H1 (cell line): ENCODE data around the gene MREG. TPM values are rescaled to one million over a fixed set of nuclear protein-coding genes. Genes with fewer than 3 reads are reported as not detected.

Source experiments
- CTCF ChIA-PET: fragments of 300-600 bp; sonication (Branson Sonifier 250); formaldehyde crosslinking; loops from one replicate; lab custom pipeline; 2021; ENCODE audit not compliant: partially characterized antibody; lab: Charles Lee
- POLR2A ChIA-PET: fragments of 300-600 bp; sonication (Branson Sonifier 250); formaldehyde crosslinking; loops from one replicate; lab custom pipeline; 2021; ENCODE audit warnings: inconsistent platforms; ENCODE audit not compliant: partially characterized antibody; lab: Charles Lee
- DNase-seq, 2 experiments: peaks; one replicate each; pipeline versions ENCODE4 v3.0.0 to v3.0.0-alpha.2; 2010 to 2022; ENCODE audit warnings: low spot score in 2 of 2, low read depth in 1 of 2, mixed read lengths in 1 of 2
- FAIRE-seq: peaks from 2 replicates; lab custom pipeline; 2011; peaks lifted over from hg19 to GRCh38; lab: Jason Lieb, UNC
- H2AFZ ChIP-seq: 2 replicates; pipeline ENCODE4 v1.8.1; 2012; ENCODE audit warnings: low read length, inconsistent platforms
- H2AK5ac ChIP-seq: 2 replicates; pipeline ENCODE4 v1.6.1; 2013; ENCODE audit warnings: low read depth, low read length
- H2BK120ac ChIP-seq: replicated peaks from 2 replicates; pipeline ENCODE3; 2013; ENCODE audit warnings: low read depth, low read length, inconsistent platforms
- H2BK12ac ChIP-seq: 2 replicates; pipeline ENCODE4 v1.6.1; 2013; ENCODE audit warnings: low read depth, low read length
- H2BK15ac ChIP-seq: 2 replicates; pipeline ENCODE4 v1.6.1; 2013; ENCODE audit warnings: low read length
- H2BK20ac ChIP-seq: 2 replicates; pipeline ENCODE4 v1.6.1; 2013; ENCODE audit warnings: low read length
- H2BK5ac ChIP-seq: 2 replicates; pipeline ENCODE4 v1.6.1; 2013; ENCODE audit warnings: low read depth, low read length
- H3K14ac ChIP-seq: 2 replicates; pipeline ENCODE4 v1.6.1; 2013; ENCODE audit warnings: inconsistent platforms; ENCODE audit not compliant: insufficient read length
- H3K18ac ChIP-seq: 2 replicates; pipeline ENCODE4 v1.6.1; 2013; ENCODE audit warnings: low read length; ENCODE audit errors: extremely low read depth
- H3K23ac ChIP-seq: 2 replicates; pipeline ENCODE4 v1.6.1; 2013; ENCODE audit warnings: inconsistent platforms; ENCODE audit not compliant: insufficient read length
- H3K23me2 ChIP-seq: 2 replicates; pipeline ENCODE4 v1.6.1; 2013; ENCODE audit warnings: low read depth, low read length
- H3K27ac ChIP-seq: 2 replicates; pipeline ENCODE4 v1.6.1; 2011; ENCODE audit warnings: low read depth, low read length, inconsistent platforms
- H3K27me3 ChIP-seq, 4 experiments: replicated peaks in 1 of 4; 1 replicate in 1 of 4; 2 replicates in 3 of 4; pipeline versions ENCODE4 v1.6.1 to v1.8.1; 2011 to 2013; ENCODE audit warnings: low read length in 3 of 4, mild to moderate bottlenecking in 3 of 4, inconsistent platforms in 2 of 4, mixed read lengths in 2 of 4, moderate library complexity in 1 of 4; ENCODE audit not compliant: control insufficient read depth in 3 of 4, insufficient read depth in 3 of 4; ENCODE audit errors: extremely low read depth in 1 of 4
- H3K36me3 ChIP-seq, 4 experiments: 2 replicates each; pipeline versions ENCODE4 v1.6.1 to v1.8.1; 2011 to 2013; ENCODE audit warnings: mild to moderate bottlenecking in 4 of 4, low read length in 3 of 4, moderate library complexity in 2 of 4, control low read depth in 1 of 4, inconsistent platforms in 1 of 4; ENCODE audit not compliant: insufficient read depth in 4 of 4, control insufficient read depth in 2 of 4
- H3K4ac ChIP-seq: replicated peaks from 2 replicates; pipeline ENCODE3; 2013; ENCODE audit warnings: low read length, low read depth, mixed read lengths, inconsistent platforms; ENCODE audit not compliant: insufficient read length
- H3K4me1 ChIP-seq, 4 experiments: replicated peaks in 1 of 4; 1 replicate in 1 of 4; 2 replicates in 3 of 4; pipeline versions ENCODE4 v1.6.1 to v1.8.1; 2011 to 2013; ENCODE audit warnings: low read length in 3 of 4, inconsistent platforms in 2 of 4, mixed read lengths in 1 of 4; ENCODE audit not compliant: insufficient read depth in 4 of 4, control insufficient read depth in 3 of 4
- H3K4me2 ChIP-seq, 2 experiments: 2 replicates each; pipeline versions ENCODE4 v1.6.1 to v1.8.1; 2011 to 2013; ENCODE audit warnings: low read depth in 2 of 2, low read length in 2 of 2, control low read depth in 1 of 2, inconsistent platforms in 1 of 2, mild to moderate bottlenecking in 1 of 2; ENCODE audit not compliant: insufficient read depth in 1 of 2
- H3K4me3 ChIP-seq, 4 experiments: fragments of 200-600, 300-600 bp in 1 of 4; sonication (generic), shearing (Covaris generic), sonication (Bioruptor Twin) in 1 of 4; 2 replicates each; pipeline versions ENCODE4 v1.5.1 to v1.8.1; 2011 to 2016; ENCODE audit warnings: low read length in 4 of 4, low read depth in 3 of 4, control low read depth in 2 of 4, inconsistent platforms in 2 of 4, mild to moderate bottlenecking in 2 of 4, mixed read lengths in 1 of 4, moderate library complexity in 1 of 4; ENCODE audit not compliant: insufficient read depth in 2 of 4; ENCODE audit errors: extremely low read depth in 1 of 4
- H3K56ac ChIP-seq: replicated peaks from 2 replicates; pipeline ENCODE3; 2013; ENCODE audit warnings: low read depth, mild to moderate bottlenecking, mixed read lengths, low read length, inconsistent platforms; ENCODE audit not compliant: insufficient read length
- H3K79me1 ChIP-seq: 2 replicates; pipeline ENCODE4 v1.6.1; 2013; ENCODE audit warnings: low read depth, low read length, control low read depth
- H3K79me2 ChIP-seq, 2 experiments: 2 replicates each; pipeline versions ENCODE4 v1.6.1 to v1.8.1; 2012 to 2013; ENCODE audit warnings: low read length in 2 of 2, mild to moderate bottlenecking in 2 of 2, inconsistent platforms in 1 of 2; ENCODE audit not compliant: insufficient read depth in 2 of 2, control insufficient read depth in 1 of 2
- H3K9ac ChIP-seq, 4 experiments: replicated peaks in 1 of 4; 1 replicate in 1 of 4; 2 replicates in 3 of 4; pipeline versions ENCODE4 v1.6.1 to v1.8.1; 2011 to 2013; ENCODE audit warnings: low read depth in 3 of 4, low read length in 3 of 4, control low read depth in 2 of 4, mild to moderate bottlenecking in 2 of 4, moderate library complexity in 2 of 4, inconsistent platforms in 1 of 4; ENCODE audit errors: extremely low read depth in 1 of 4
- H3K9me3 ChIP-seq, 2 experiments: 2 replicates each; pipeline versions ENCODE4 v1.6.1 to v1.8.1; 2012 to 2013; ENCODE audit warnings: mild to moderate bottlenecking in 2 of 2, moderate library complexity in 2 of 2, control low read depth in 1 of 2, inconsistent platforms in 1 of 2, low read depth in 1 of 2, low read length in 1 of 2, mixed read lengths in 1 of 2; ENCODE audit not compliant: insufficient read depth in 2 of 2
- H4K20me1 ChIP-seq, 2 experiments: replicated peaks in 1 of 2; 2 replicates each; pipeline versions ENCODE3 to v1.8.1; 2011 to 2013; ENCODE audit warnings: inconsistent platforms in 2 of 2, low read length in 2 of 2, mild to moderate bottlenecking in 1 of 2; ENCODE audit not compliant: insufficient read depth in 2 of 2, control insufficient read depth in 1 of 2
- H4K5ac ChIP-seq: 2 replicates; pipeline ENCODE4 v1.6.1; 2013; ENCODE audit warnings: low read length, low read depth, mixed read lengths, inconsistent platforms; ENCODE audit not compliant: insufficient read length
- H4K8ac ChIP-seq: 2 replicates; pipeline ENCODE4 v1.8.0; 2013; ENCODE audit warnings: mild to moderate bottlenecking, moderate library complexity, low read length, inconsistent platforms; ENCODE audit not compliant: insufficient read depth; ENCODE audit errors: extremely low read depth
- H4K91ac ChIP-seq: replicated peaks from 2 replicates; pipeline ENCODE3; 2013; ENCODE audit warnings: low read length, mixed read lengths, inconsistent platforms; ENCODE audit not compliant: insufficient read length
- ASH2L ChIP-seq: fragments of 200-600, 300-600 bp; sonication (generic); IDR thresholded peaks from one replicate; pipeline ENCODE4 v1.7.1; 2017; ENCODE audit warnings: low read length
- CBX8 ChIP-seq: fragments of 300-800, 300-1000 bp; sonication (generic); IDR thresholded peaks from 2 replicates; pipeline ENCODE4 v1.7.1; 2016; ENCODE audit warnings: low read depth, low read length, borderline replicate concordance
- FOSL1 ChIP-seq: IDR thresholded peaks from 2 replicates; pipeline ENCODE4 v1.6.1; 2011; ENCODE audit warnings: mild to moderate bottlenecking, low read depth, low read length, moderate library complexity; ENCODE audit not compliant: insufficient read depth
- KDM4A ChIP-seq: IDR thresholded peaks from one replicate; pipeline ENCODE4 v1.7.1; 2012; ENCODE audit warnings: low read depth, mild to moderate bottlenecking, moderate library complexity, low read length, inconsistent platforms; ENCODE audit not compliant: severe bottlenecking
- NANOG ChIP-seq: IDR thresholded peaks from 2 replicates; pipeline ENCODE4 v1.6.1; 2011; ENCODE audit warnings: low read length, low read depth, mild to moderate bottlenecking, inconsistent platforms; ENCODE audit not compliant: insufficient read depth, poor library complexity, severe bottlenecking
- RXRA ChIP-seq: IDR thresholded peaks from 2 replicates; pipeline ENCODE4 v1.6.1; 2011; ENCODE audit warnings: low read depth, mild to moderate bottlenecking, low read length, moderate library complexity; ENCODE audit not compliant: insufficient read depth
- TEAD4 ChIP-seq: IDR thresholded peaks from 2 replicates; pipeline ENCODE4 v1.6.1; 2012; ENCODE audit warnings: low read depth, low read length, inconsistent platforms, mixed read lengths
- WGBS, 2 experiments: shearing (Covaris generic) in 1 of 2; methylation state at CpG; one replicate each; pipeline versions ENCODE4 v1.1.6 to v1.1.7; 2013 to 2015; ENCODE audit warnings: low lambda C conversion rate in 2 of 2, mixed read lengths in 2 of 2, inconsistent platforms in 1 of 2, low coverage in 1 of 2, missing lambda C conversion rate in 1 of 2; ENCODE audit not compliant: insufficient replicate concordance in 2 of 2, insufficient coverage in 1 of 2, insufficient read length in 1 of 2; ENCODE audit errors: extremely low coverage in 1 of 2, missing lambda C conversion rate in 1 of 2; 5-methylcytosine and 5-hydroxymethylcytosine counted together
- polyA plus RNA-seq, 7 experiments: library from polyadenylated mRNA; depleted of rRNA in 3 of 7; stranded (reverse) in 5 of 7; unstranded in 2 of 7; fragments of >200 nt in 5 of 7; fragments of 200-250 nt in 2 of 7; gene quantifications; 1 replicate in 5 of 7; 2 replicates in 1 of 7; 4 replicates in 1 of 7; pipeline versions ENCODE4 v1.2.1 to v1.2.3, GENCODE V29; 2011 to 2013; ENCODE audit warnings: missing spikeins in 2 of 7, mixed read lengths in 2 of 7
- total RNA-seq: library from RNA; stranded (reverse); fragmentation: NEBNext Ultra II Directional; extraction: Animal tissue kit (Norgen Biotek cat#: 25700); gene quantifications from 2 replicates; pipeline ENCODE4 v1.2.1, GENCODE V29; 2021

MREG gene
- total and polyA plus RNA-seq, 2 of the 8 experiments (the other 6 are each of a cell fraction or from before 2014, with no cell fraction given): 7.5 to 31.9 TPM

- H2AK5ac ChIP-seq: no peak overlapping the region
- H3K56ac ChIP-seq: no peak overlapping the region
- H4K8ac ChIP-seq: no peak overlapping the region
- H2BK20ac ChIP-seq: no peak overlapping the region
- H3K14ac ChIP-seq: no peak overlapping the region
- H3K23me2 ChIP-seq: no peaks in the 10 kb centered on the region
- no peaks in the 10 kb centered on the region for H3K27me3 ChIP-seq
- no peak overlapping the region for H3K27ac ChIP-seq
- no peak overlapping the region for H3K4me3 ChIP-seq
- H4K91ac ChIP-seq: no peak overlapping the region
- no peak overlapping the region for H3K4ac ChIP-seq
- H4K5ac ChIP-seq: no peak overlapping the region
- CTCF ChIA-PET: interaction anchor here (1.0 to 7.2 kb wide), 6 partner anchors 14 to 146 kb away, joined by 3 to 47 read pairs (median 4); no protein-coding TSS in a partner anchor
- no peak overlapping the region for H3K9ac ChIP-seq
- no peak for TF ChIP-seq RXRA
- no peak for TF ChIP-seq KDM4A
- TF ChIP-seq NANOG: no peak
- no peak for TF ChIP-seq CBX8
- no peak for TF ChIP-seq TEAD4
- no peak for TF ChIP-seq FOSL1
- no peak for TF ChIP-seq ASH2L
- TF ChIP-seq, all 59 proteins: peak for 0
- Histone ChIP-seq H3K4me1 (no peaks in the 10 kb centered on the region), H3K79me1 (no peaks in the 10 kb centered on the region), H3K18ac (no peak overlapping the region), H3K23ac (no peak overlapping the region), H2BK5ac (no peak overlapping the region), H3K4me2 (no peak overlapping the region), H2AFZ (no peak overlapping the region), H2BK15ac (no peak overlapping the region), H4K20me1 (peaks cover 1% of the 10 kb centered on the region in 2 experiments), H3K36me3 (peaks cover 0 to 16% (median 11%) of the 10 kb centered on the region in 4 experiments; a peak in 6 of 8 replicates), H3K9me3 (no peaks in the 10 kb centered on the region), H3K79me2 (peaks cover 0 to 4% of the 10 kb centered on the region in 2 experiments; a peak in 1 of 4 replicates), H2BK120ac (no peak overlapping the region), H2BK12ac (no peak overlapping the region)
- FAIRE-seq (no peak), DNase-seq (no peak)
- WGBS, 2 experiments: 94% methylated on average over 4 of the region's 4 CpGs; no CpG with 5 or more reads in 1 of the 2 experiments
- POLR2A ChIA-PET: no interaction called here
These were observed 65.3 kb downstream of the MREG start for GRCh38 chr2:215948051-215948450.
